Measurements from ENCODE around the gene NRG2.

Gene NRG2

DNA sequence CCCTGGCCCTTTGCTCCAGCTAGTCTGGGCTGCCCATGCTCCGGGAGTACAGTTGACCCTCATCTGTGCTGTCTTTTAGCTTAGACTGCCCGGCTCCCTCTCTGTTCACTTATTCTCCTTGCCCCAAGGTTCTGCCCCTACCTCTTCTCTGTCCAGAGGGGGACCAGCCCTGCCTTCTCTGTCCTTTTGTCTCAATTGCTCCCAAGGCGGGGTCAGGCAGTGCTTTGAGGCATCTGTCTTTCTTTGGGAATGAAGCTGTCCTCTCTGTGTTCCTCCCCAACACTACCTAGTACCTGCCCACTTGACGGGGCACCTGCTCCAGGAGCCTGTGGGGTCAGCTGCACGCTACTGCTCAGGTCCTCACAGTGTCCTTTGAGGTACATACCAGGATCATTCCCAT is 188.1 kb downstream of the NRG2 start:
- no peak for DNase-seq (ENCODE audit: low read depth)

DNA sequence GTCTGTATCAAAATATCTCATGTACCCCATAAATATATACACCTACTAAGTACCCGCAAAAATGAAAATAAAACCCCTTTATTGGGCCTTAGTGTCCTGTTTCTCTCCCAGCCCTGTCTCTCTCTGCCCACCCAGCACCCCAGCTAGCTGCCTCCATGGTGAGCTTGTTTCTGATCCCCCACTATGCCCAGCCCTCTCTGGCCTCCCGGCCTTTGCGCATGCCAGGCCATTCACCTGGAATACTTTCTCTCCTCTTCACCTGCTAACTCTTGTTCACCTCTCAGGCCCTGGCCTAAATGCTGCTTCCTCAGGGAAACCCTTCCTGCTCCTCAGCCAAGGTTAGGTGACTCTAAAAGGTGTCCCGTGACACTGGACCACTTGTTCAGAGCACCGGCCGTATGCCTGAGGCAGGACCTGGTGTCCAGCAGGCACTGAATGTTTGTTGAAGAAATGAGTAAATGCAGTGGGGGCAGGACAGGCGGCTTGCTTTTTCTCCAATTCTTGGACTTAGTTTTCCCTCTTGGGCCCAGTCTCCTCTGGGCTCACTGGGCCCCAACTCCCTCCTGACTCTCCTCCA is 189.0 kb downstream of the NRG2 start:
- DNase-seq (ENCODE audit: low read depth) = no peak

GRCh38 chr5:139852696-139853095 is 190.4 kb downstream of the NRG2 start:
- DNase-seq (ENCODE audit: low read depth) = no peak

- no peak for DNase-seq (ENCODE audit: low read depth)
These were observed 191.5 kb downstream of the NRG2 start for GRCh38 chr5:139851558-139851957.

DNA sequence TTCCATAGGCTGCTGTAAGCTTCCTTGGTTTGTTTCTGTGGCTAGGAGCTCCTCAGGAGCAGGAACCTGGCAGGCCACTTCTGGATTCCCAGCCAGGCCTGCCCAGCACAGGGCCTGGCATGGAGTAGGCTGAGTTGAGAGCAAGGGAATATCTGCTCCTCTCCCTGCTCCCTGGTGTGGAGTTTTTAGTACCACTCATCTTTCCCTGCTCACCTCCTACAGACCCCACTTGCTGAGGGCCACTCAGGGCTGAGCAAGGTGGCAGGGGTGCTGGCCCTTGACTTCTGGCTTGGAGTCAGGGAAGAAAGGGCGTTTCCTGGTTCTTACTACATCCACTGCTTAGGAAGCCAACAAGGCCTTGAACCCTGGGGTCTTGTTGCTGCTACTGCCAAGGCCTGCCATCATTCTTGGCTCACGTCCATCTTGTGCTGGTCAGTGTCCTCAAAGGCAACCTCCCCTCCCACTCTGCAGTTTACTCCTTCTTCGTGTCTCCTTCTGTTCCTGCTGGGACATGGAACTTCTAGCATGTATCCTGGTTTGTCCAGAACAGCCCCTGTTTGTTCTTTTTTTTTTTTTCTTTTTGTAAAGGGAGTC is 192.6 kb downstream of the NRG2 start:
- no peak for DNase-seq (ENCODE audit: low read depth)

GRCh38 chr5:139849942-139850341 is 193.2 kb downstream of the NRG2 start:
- DNase-seq (ENCODE audit: low read depth) = no peak

DNA sequence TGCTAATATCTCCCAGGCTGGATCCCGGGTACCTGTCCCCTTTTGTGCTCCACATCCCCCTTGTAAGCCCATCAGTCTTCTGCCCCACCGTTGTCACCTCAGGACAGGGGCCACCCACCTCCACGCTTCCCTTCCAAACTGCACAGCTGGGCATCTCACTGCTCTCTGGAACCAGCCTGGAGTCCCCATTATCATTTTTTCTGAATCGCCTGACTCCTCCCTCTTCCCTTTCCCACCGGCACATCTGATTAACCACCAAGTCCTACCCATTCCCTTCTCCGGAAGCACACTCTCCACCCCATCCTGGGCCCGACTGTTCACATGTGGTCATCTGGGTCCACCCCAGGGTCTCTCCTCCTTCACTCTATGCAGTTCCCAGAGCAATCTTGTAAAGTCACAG is 193.6 kb downstream of the NRG2 start:
- no peak for DNase-seq (ENCODE audit: low read depth)

DNA sequence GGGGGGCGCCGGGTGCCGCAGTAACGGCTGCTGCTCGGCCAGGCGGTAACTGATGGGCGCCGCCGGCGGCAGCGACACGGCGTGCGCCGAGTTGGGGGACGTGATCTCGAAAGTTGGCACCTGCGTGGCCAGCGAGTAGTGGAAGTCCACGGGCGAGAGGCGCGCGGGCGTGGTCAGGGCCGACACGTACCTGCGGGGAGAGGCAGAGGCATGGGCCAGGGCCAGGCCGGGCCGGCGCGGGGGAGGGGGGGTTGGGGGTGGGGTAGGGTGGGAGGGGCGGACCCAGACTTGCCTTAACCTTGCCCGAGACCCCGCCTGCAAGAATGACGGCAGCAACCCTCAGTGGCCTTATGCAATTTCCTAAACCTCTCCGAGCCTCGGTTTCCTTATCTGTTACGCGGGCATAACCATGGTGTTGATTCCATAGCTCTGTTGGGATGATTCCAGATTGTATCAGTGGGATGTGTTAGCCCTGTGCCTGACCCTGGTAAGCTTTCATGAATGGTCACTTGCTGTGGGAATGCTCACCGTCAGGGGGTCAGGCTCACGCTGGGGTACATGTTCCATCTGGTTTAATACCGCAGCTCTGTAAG is 194.5 kb downstream of the NRG2 start:
- peak; percentile 31 for DNase-seq (ENCODE audit: low read depth)

DNA sequence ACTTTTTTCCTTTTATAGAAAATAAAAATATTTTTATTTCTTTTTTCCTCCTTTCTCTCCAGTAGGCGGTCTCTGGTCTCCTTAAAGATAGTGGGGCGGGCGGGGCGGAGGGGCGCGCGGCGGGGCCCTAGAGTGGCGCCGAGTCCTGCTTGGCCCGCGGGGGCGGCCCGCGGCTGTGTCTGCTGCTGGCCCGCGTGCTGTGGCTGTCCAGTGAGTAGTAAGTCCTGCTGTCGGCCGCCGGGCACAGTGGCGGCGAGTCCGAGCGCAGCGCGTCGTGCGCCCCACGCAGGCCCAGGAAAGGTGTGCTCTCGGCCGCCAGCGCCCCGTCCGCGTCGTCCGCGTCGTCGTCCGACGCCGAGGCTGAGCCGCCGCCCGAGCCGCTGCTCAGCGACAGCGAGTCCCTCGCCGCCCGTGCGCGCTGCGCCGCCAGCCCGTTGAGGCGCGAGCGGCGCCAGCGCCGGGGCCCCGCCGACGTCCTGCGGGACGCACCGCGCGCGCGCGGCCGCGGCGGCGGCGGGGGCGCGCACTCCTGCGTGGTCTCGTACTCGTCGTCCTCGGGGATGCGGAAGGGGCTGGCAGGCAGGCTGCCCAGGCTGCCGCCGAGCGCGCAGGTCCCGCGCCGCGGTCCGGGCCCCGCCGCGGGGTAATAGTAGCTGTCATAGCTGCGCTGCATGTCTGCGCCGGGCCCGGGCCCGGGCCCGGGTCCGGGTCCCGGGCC is 195.2 kb downstream of the NRG2 start:
- peak; percentile 65 for DNase-seq (ENCODE audit: low read depth)

DNA sequence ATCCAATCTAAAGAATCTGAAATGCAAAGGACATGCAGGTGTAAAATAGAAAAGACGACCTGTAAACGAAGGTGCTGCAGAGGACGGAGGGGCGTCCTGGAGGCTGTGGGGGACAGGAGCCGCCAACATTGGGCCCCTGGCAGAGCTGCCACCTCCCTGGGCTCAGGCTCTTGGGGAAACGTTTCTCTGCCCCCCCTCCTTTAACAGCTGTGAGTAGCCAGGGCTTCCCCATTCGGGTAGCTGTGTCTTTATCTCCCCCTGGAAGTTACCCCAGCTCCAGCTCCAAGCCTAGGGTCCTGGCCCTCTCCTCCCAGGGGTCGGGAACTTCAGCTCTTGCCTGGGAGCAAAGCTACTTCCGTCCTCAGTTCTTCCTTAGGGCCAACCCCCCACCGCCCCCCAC is 196.0 kb downstream of the NRG2 start:
- no peak for DNase-seq (ENCODE audit: low read depth)

DNA sequence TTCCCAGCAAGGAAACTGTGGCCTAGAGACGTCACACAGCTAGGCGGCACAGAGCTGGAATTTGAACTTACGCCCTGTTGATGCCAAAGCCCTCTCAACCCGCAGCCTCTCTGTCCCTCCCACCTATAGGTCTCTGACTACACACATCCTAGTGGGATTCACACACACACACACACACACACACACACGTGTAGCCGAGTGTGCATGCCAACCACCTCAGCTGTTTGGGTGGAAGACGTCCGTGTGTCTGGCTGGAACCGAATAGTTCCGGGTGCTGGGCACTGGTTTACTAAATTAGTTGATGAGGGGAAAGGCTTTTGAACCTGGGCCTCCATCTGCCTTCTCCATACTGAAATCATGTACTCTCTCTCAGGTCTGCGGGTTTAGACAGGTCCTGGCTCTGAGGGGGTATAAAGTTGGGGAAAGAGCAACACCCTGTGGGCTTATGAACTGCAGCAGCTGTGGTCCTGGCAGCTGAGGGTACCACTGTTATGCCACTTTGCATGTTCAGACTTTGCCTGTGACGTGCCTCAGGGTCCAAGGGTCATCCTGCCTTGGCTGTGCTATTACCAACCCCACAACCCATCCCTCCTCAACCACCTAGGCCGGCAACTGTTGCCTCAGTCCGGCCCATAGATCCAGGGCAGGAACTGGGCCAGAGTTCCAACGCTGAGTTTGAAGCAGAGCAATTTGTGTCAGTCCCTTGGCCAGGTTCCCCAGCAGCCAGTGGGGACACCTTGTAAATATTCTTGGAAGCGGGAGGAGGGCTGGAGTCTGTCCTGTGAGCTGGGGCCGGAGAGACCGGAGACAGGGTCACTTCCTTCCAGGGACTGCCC is 197.0 kb downstream of the NRG2 start:
- DNase-seq (ENCODE audit: low read depth) = no peak

DNA sequence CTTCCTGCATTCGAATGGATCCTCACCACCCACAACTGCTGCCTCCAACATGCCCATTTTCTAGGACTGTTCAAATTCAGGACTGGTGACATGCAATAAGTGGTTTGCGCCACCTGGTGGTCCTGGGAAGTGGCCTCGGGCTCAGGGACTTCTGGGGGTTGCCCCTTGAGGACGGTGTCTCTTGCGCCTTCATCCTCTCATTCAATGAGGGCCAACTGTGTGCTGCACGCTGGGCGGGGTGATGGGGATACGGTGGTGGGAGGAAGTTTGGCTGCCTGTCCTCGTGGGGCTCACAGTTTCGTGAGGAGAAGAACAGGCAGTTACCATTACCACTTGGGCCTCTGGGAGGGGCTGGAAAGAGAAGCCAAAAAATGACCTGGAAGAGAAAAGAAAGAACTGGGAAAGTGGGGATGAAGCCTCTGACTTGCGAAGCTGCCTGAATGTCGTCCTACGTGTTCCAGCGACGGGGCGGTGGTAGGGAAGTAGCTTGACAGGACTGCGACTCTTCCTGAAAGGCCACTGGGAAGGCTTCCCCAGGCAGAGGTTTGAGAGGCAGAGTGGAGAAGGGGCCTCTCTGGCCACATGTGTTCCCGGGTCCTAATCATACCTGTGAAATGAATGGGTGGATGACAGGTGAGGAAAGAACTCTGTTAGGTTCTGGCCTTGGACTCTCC is 198.5 kb downstream of the NRG2 start:
- peak; percentile 59 for DNase-seq (ENCODE audit: low read depth)

DNA sequence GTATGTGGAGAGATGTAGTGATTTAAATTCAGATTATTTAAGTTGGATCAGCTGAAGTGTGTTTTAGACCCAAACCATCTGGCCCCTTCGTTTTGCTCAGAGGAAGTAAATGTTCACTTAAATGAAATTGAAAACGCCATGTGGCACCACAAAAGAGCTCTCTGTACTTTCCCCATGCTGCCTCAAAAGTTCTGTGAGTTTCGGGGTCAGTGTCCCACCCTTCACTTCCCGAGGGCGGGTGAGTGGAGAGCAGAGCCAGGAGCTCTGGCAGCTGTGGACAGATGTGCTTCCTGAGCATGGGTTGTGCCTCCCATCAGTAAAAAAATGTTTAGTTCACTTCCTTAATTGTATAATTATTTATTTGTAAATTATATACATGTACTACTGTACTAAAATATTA is 199.1 kb downstream of the NRG2 start:
- DNase-seq (ENCODE audit: low read depth) = no peak

- no peak for DNase-seq (ENCODE audit: low read depth)
These were observed 200.8 kb downstream of the NRG2 start for GRCh38 chr5:139842321-139842720.

DNA sequence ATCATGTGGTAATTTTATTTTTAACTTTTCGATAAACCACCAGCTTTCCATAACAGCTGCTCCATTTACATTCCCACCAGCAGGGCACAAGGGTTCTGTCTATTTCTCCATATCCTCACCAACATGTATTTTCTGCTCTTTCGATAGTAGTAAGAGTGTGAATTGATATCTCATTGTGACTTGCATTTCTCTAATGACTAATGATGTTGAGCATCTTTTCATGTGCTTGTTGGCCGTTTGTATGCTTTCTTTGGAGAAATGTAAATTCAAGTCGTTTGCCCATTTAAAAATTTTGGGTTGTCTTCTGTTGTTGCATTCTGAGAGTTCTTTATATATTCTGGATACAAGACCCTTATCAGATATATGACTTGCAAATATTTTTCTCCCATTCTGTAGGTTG is 201.6 kb downstream of the NRG2 start:
- no peak for DNase-seq (ENCODE audit: low read depth)

- DNase-seq (ENCODE audit: low read depth) = no peak
These were observed 203.2 kb downstream of the NRG2 start for GRCh38 chr5:139839918-139840317.

DNA sequence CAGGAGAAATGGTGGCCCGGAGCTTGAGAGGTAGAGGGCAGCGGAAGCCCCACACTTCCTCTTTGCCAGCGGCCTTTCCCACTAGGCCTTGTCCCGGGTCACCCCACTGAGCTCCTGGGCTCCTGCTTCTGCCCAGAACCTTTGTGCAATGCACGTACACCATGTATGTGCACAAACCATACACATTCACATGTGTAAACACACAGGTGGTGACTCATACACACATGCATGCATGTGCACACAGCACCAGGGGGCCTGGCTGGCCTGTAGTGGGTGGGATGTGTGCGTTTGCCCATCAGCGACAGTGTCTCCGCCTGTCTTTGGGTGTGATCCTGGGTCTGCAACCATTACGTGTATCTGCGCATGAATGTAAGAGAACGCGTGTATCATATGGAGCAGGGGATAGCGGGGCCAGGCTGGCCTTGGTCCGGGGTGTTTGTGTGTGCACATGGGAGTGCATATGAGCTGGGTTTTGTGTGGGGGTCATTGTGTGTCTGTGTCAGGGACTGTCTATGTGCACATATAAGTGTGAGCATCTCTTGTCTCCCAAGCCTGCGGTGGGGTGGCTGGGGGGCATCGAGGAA is 203.8 kb downstream of the NRG2 start:
- no peak for DNase-seq (ENCODE audit: low read depth)

- DNase-seq (ENCODE audit: low read depth) = no peak
These were observed 204.5 kb downstream of the NRG2 start for GRCh38 chr5:139838381-139839197.

GRCh38 chr5:139837711-139838380 is 205.3 kb downstream of the NRG2 start:
- no peak for DNase-seq (ENCODE audit: low read depth)

Measured in stimulated activated CD4-positive, alpha-beta T cell treated with anti-CD3 and anti-CD28 coated beads, Interleukin-2, amount 100 ng/mL, for 4 hours (primary cell).